ENCODE results near the gene RPS6KA2.
"Not testable (repeated sequence)": the region's sequence is repeated elsewhere in the genome, so short reads cannot be mapped to it uniquely, and the experiment has no call there.

DNA sequence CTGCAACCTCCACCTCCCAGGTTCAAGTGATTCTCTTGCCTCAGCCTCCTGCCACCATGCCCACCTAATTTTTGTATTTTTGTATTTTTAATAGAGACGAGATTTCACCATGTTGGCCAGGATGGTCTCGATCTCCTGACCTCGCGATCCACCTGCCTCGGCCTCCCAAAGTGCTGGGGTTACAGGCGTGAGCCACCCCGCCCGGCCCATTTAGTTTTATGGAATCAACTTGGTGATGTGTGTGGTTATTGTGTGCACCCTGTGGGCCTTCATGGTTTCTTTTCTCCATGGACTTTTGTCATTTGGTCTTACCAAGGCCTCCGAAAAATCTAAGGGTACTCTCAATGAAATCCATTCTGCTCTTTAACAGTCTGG is 88.1 kb downstream of the RPS6KA2 start:
- TF ChIP-seq, protein P1, sequence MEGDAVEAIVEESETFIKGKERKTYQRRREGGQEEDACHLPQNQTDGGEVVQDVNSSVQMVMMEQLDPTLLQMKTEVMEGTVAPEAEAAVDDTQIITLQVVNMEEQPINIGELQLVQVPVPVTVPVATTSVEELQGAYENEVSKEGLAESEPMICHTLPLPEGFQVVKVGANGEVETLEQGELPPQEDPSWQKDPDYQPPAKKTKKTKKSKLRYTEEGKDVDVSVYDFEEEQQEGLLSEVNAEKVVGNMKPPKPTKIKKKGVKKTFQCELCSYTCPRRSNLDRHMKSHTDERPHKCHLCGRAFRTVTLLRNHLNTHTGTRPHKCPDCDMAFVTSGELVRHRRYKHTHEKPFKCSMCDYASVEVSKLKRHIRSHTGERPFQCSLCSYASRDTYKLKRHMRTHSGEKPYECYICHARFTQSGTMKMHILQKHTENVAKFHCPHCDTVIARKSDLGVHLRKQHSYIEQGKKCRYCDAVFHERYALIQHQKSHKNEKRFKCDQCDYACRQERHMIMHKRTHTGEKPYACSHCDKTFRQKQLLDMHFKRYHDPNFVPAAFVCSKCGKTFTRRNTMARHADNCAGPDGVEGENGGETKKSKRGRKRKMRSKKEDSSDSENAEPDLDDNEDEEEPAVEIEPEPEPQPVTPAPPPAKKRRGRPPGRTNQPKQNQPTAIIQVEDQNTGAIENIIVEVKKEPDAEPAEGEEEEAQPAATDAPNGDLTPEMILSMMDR (IDR thresholded peaks at IDR 0.05) = not testable (repeated sequence)
- not testable (repeated sequence) for TF ChIP-seq POLR2A, EP300 (IDR thresholded peaks at IDR 0.05)

All from gastroesophageal sphincter (tissue), 3 donors.